Measurements from ENCODE around the gene PSMD1. TPM values are rescaled to one million over a fixed set of nuclear protein-coding genes. Genes with fewer than 3 reads are reported as not detected.

Gene PSMD1
- total RNA-seq, 4 donors from 2014 or later: 47.9 to 79.3 (median 61.9) TPM

GRCh38 chr2:231211486-231211885, 154.8 kb downstream of the PSMD1 start:
- H3K4me1 ChIP-seq: no peaks in the 10 kb centered on the region
- TF ChIP-seq POLR2A (IDR thresholded peaks at IDR 0.05): no peak
- no peak for TF ChIP-seq CTCF (IDR thresholded peaks at IDR 0.05)
- TF ChIP-seq EP300 (IDR thresholded peaks at IDR 0.05): no peak

GRCh38 chr2:231212329-231212845, 155.7 kb downstream of the PSMD1 start:
- WGBS, 2 donors: 91 to 92% methylated on average over 6 of the region's 6 CpGs
- Histone ChIP-seq H3K9me3 (no peaks in the 10 kb centered on the region), H3K27ac (no peak overlapping the region), H3K4me3 (no peak overlapping the region), H3K36me3 (peaks cover 0 to 69% (median 0%) of the 10 kb centered on the region in 3 donors), H3K4me1 (no peaks in the 10 kb centered on the region), H3K27me3 (no peaks in the 10 kb centered on the region)
- no peak for DNase-seq (ENCODE audit: low spot score in 2 of 2)
- TF ChIP-seq CTCF (IDR thresholded peaks at IDR 0.05) (no peak), EP300 (IDR thresholded peaks at IDR 0.05) (no peak), POLR2A (IDR thresholded peaks at IDR 0.05) (no peak)

More at GRCh38 chr2:231211486-231211885, 154.8 kb downstream of the PSMD1 start:
- 44 to 51% methylated on average over 2 of the region's 2 CpGs for WGBS, 2 donors
- H3K27me3 ChIP-seq: no peaks in the 10 kb centered on the region
- peaks cover 0 to 67% (median 0%) of the 10 kb centered on the region in 3 donors for H3K36me3 ChIP-seq
- DNase-seq (ENCODE audit: low spot score in 2 of 2): no peak
- no peaks in the 10 kb centered on the region for H3K9me3 ChIP-seq
- H3K4me3 ChIP-seq: no peak overlapping the region
- H3K27ac ChIP-seq: no peak overlapping the region

- TF ChIP-seq POLR2A (IDR thresholded peaks at IDR 0.05) (no peak), EP300 (IDR thresholded peaks at IDR 0.05) (no peak), CTCF (IDR thresholded peaks at IDR 0.05) (no peak)
- Histone ChIP-seq H3K36me3 (peaks cover 0 to 68% (median 0%) of the 10 kb centered on the region in 3 donors), H3K27ac (no peak overlapping the region), H3K9me3 (no peaks in the 10 kb centered on the region), H3K4me1 (no peaks in the 10 kb centered on the region), H3K4me3 (no peak overlapping the region), H3K27me3 (no peaks in the 10 kb centered on the region)
- WGBS, 2 donors: 85 to 94% methylated on average over 6 of the region's 6 CpGs
- no peak for DNase-seq (ENCODE audit: low spot score in 2 of 2)
These were observed 157.4 kb downstream of the PSMD1 start for GRCh38 chr2:231213931-231214642.

GRCh38 chr2:231218366-231218765, 161.7 kb downstream of the PSMD1 start:
- peaks cover 0 to 14% (median 4%) of the 10 kb centered on the region in 4 donors for H3K4me1 ChIP-seq
- DNase-seq (ENCODE audit: low spot score in 2 of 2): no peak
- H3K27me3 ChIP-seq: no peaks in the 10 kb centered on the region
- no peak overlapping the region for H3K4me3 ChIP-seq
- 88 to 90% methylated on average over 3 of the region's 3 CpGs for WGBS, 2 donors
- H3K27ac ChIP-seq: no peak overlapping the region
- H3K36me3 ChIP-seq: peaks cover 0 to 57% (median 0%) of the 10 kb centered on the region in 3 donors
- TF ChIP-seq POLR2A (IDR thresholded peaks at IDR 0.05) (no peak), CTCF (IDR thresholded peaks at IDR 0.05) (no peak), EP300 (IDR thresholded peaks at IDR 0.05) (no peak)
- H3K9me3 ChIP-seq: no peaks in the 10 kb centered on the region

GRCh38 chr2:231219289-231219688, 162.6 kb downstream of the PSMD1 start:
- no peak for DNase-seq (ENCODE audit: low spot score in 2 of 2)
- Histone ChIP-seq H3K27ac (no peak overlapping the region), H3K36me3 (peaks cover 0 to 49% (median 0%) of the 10 kb centered on the region in 3 donors), H3K9me3 (no peaks in the 10 kb centered on the region), H3K4me1 (peaks cover 0 to 14% (median 4%) of the 10 kb centered on the region in 4 donors), H3K27me3 (no peaks in the 10 kb centered on the region), H3K4me3 (no peak overlapping the region)
- no peak for TF ChIP-seq EP300 (IDR thresholded peaks at IDR 0.05)
- no peak for TF ChIP-seq POLR2A (IDR thresholded peaks at IDR 0.05)
- WGBS, 2 donors: 90 to 95% methylated on average over 3 of the region's 3 CpGs
